HG03432 (cell line): ENCODE results near the gene NPHP1.
"Not testable (repeated sequence)": the region's sequence is repeated elsewhere in the genome, so short reads cannot be mapped to it uniquely, and the experiment has no call there.

Source experiments
- ATAC-seq: cut with Tn5 transposase; IDR thresholded peaks from one replicate; pipeline ENCODE4 v1.9.1; 2021; ENCODE audit warnings: mild to moderate bottlenecking, moderate library complexity; ENCODE audit not compliant: unreplicated experiment

Gene NPHP1

GRCh38 chr2:110131166-110131565 lies 73.6 kb downstream of the NPHP1 start:
- no peak for ATAC-seq

GRCh38 chr2:110130757-110131156 lies 74.1 kb downstream of the NPHP1 start:
- ATAC-seq: no peak

- no peak for ATAC-seq
Measured at GRCh38 chr2:110126906-110127305, 77.9 kb downstream of the NPHP1 start.

GRCh38 chr2:110126086-110126773 lies 78.6 kb downstream of the NPHP1 start:
- ATAC-seq: no peak

GRCh38 chr2:110124939-110125691 lies 79.7 kb downstream of the NPHP1 start:
- ATAC-seq: no peak

GRCh38 chr2:110124038-110124825 lies 80.6 kb downstream of the NPHP1 start:
- no peak for ATAC-seq

- no peak for ATAC-seq
Measured at GRCh38 chr2:110121592-110121991, 83.2 kb downstream of the NPHP1 start.

GRCh38 chr2:110121052-110121334 lies 83.8 kb downstream of the NPHP1 start:
- ATAC-seq: no peak

GRCh38 chr2:110120171-110121051 lies 84.4 kb downstream of the NPHP1 start:
- ATAC-seq: no peak

GRCh38 chr2:110116033-110116710 lies 88.6 kb downstream of the NPHP1 start:
- ATAC-seq: no peak

- ATAC-seq: no peak
Measured at GRCh38 chr2:110115291-110116032, 89.4 kb downstream of the NPHP1 start, which contains the start of gene MALL. Gene MALL, minus strand, starts transcription at chr2:110115822. Its CDS starts 30 bp downstream, at chr2:110115792.

GRCh38 chr2:110114831-110115255 lies 90.0 kb downstream of the NPHP1 start:
- no peak for ATAC-seq

GRCh38 chr2:110113961-110114591 lies 90.7 kb downstream of the NPHP1 start:
- no peak for ATAC-seq

- ATAC-seq: not testable (repeated sequence)
Measured at GRCh38 chr2:110108291-110108690, 96.5 kb downstream of the NPHP1 start.

- no peak for ATAC-seq
Measured at GRCh38 chr2:110107092-110108079, 97.4 kb downstream of the NPHP1 start.

GRCh38 chr2:110106642-110107041 lies 98.2 kb downstream of the NPHP1 start:
- no peak for ATAC-seq

- no peak for ATAC-seq
Measured at GRCh38 chr2:110105608-110106467, 99.0 kb downstream of the NPHP1 start.
